ENCODE measurements around the gene CPZ. TPM values are rescaled to one million over a fixed set of nuclear protein-coding genes. Genes with fewer than 3 reads are reported as not detected.
"Not testable (repeated sequence)": the region's sequence is repeated elsewhere in the genome, so short reads cannot be mapped to it uniquely, and the experiment has no call there.

Gene CPZ
- total RNA-seq, 1 donor from 2014 or later: 32.8 TPM

DNA sequence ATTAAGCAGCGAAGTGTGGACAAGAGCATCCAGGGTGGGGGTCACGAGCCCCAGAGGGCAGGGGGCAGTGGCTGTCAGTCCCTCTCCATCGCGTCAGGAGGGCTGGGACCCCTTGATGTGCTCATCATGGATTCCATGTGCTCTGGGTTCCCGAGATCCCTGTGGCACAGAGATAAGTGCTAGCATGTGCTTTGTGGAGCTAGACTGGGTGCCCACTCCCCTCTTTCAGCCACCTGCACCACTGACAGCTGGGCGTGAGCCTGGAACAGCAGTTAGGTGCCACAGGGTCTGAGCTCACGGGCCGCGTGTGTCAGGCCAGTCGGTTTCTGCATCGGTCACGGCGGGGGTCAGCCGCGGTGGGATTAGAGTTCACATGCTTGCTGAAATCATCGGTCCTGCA is 24.3 kb downstream of the CPZ start:
- Mint-ChIP-seq H3K27me3 (ENCODE audit: low read depth) (no peaks in the 10 kb centered on the region), H3K9me3 (no peaks in the 10 kb centered on the region), H3K27ac (no peak overlapping the region), H3K4me3 (no peak overlapping the region), H3K4me1 (peaks cover 7% of the 10 kb centered on the region), H3K36me3 (peaks cover 4% of the 10 kb centered on the region)
- TF ChIP-seq, protein P1, sequence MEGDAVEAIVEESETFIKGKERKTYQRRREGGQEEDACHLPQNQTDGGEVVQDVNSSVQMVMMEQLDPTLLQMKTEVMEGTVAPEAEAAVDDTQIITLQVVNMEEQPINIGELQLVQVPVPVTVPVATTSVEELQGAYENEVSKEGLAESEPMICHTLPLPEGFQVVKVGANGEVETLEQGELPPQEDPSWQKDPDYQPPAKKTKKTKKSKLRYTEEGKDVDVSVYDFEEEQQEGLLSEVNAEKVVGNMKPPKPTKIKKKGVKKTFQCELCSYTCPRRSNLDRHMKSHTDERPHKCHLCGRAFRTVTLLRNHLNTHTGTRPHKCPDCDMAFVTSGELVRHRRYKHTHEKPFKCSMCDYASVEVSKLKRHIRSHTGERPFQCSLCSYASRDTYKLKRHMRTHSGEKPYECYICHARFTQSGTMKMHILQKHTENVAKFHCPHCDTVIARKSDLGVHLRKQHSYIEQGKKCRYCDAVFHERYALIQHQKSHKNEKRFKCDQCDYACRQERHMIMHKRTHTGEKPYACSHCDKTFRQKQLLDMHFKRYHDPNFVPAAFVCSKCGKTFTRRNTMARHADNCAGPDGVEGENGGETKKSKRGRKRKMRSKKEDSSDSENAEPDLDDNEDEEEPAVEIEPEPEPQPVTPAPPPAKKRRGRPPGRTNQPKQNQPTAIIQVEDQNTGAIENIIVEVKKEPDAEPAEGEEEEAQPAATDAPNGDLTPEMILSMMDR (IDR thresholded peaks at IDR 0.05; ENCODE audit: unreplicated experiment): no peak
- DNase-seq (ENCODE audit: low spot score in 2 of 2, unreplicated experiment in 2 of 2): no peak

DNA sequence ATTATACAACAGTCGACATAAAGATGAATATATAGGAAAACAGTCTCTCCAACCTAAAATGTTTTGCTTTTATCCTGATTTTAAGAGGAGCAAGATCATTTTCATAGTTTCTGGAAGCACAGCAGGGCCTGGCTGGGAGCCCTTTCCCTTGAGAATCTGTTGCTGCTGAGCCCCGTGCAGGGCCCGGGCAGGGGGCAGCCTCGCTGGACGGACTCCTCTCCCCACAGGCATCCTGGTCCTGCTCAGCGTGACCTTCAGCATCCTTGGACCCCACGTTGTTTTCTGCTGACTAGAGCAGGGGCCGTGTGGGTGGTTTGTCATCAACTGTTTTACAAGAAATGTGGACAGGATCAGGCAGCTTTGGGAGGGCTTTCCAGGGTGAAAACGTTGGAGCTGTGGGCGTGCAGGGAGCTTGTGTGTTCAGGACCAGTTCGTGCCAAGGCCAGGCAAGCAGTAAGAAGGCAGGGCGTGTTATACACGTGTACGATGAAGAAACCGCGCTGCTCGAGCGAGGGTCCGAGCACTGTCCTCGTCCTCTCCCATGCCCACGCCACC is 25.0 kb downstream of the CPZ start:
- Mint-ChIP-seq H3K27me3 (ENCODE audit: low read depth) (no peaks in the 10 kb centered on the region), H3K36me3 (peaks cover 4% of the 10 kb centered on the region), H3K27ac (no peak overlapping the region), H3K4me3 (no peak overlapping the region), H3K4me1 (peaks cover 7% of the 10 kb centered on the region), H3K9me3 (no peaks in the 10 kb centered on the region)
- TF ChIP-seq, protein P1 (IDR thresholded peaks at IDR 0.05; ENCODE audit: unreplicated experiment): no peak
- no peak for DNase-seq (ENCODE audit: low spot score in 2 of 2, unreplicated experiment in 2 of 2)

DNA sequence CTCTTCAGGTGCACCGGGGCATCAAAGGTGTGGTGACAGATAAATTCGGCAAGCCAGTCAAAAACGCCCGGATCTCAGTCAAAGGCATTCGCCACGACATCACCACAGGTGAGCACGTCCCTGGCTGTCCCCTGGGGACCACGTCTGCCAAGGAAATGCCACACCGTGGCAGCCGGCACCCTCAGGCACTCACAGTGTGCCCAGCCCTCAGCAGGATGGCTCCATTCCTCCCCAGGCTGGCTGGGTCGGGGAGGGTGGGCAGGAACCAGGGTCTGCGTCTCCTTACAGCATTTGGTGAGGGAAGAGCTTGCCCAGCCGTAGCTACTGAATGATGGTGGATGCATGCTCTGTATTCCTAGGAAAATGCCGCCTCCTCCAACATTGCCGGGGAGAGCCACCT is 25.9 kb downstream of the CPZ start:
- H3K36me3 Mint-ChIP-seq: peaks cover 4% of the 10 kb centered on the region
- no peak for DNase-seq (ENCODE audit: low spot score in 2 of 2, unreplicated experiment in 2 of 2)
- no peaks in the 10 kb centered on the region for H3K27me3 Mint-ChIP-seq (ENCODE audit: low read depth)
- H3K9me3 Mint-ChIP-seq: no peaks in the 10 kb centered on the region
- peaks cover 7% of the 10 kb centered on the region for H3K4me1 Mint-ChIP-seq
- H3K4me3 Mint-ChIP-seq: no peak overlapping the region
- H3K27ac Mint-ChIP-seq: no peak overlapping the region
- TF ChIP-seq, protein P1 (IDR thresholded peaks at IDR 0.05; ENCODE audit: unreplicated experiment): no peak

DNA sequence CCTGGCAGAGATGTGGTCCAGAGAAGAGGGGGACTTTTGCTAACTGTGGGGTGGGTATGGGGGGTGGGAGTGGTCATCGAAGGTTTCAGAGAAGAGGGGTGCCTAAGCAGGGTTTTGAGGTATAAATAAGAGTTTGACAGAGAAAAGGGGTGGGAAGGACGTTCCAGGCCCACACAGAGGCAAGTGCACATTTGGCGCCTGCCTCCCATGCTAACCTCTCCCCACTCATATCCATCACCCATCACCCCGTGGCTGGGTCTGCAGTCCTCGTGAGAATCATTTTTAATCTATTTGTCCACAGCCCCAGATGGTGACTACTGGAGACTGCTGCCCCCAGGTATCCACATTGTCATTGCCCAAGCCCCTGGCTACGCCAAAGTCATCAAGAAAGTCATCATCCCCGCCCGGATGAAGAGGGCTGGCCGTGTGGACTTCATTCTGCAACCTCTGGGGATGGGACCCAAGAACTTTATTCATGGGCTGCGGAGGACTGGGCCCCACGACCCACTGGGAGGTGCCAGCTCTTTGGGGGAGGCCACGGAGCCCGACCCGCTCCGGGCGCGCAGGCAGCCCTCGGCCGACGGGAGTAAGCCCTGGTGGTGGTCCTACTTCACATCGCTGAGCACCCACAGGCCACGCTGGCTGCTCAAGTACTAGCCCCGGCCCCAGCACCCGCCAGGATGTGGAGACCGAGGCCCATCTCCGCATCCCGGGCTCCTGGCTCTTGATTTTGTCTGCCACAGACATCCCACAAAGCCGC is 26.6 kb downstream of the CPZ start:
- Mint-ChIP-seq H3K9me3 (no peaks in the 10 kb centered on the region), H3K4me1 (peaks cover 7% of the 10 kb centered on the region), H3K4me3 (no peak overlapping the region), H3K36me3 (peaks cover 4% of the 10 kb centered on the region), H3K27ac (no peak overlapping the region), H3K27me3 (ENCODE audit: low read depth) (no peaks in the 10 kb centered on the region)
- TF ChIP-seq, protein P1 (IDR thresholded peaks at IDR 0.05; ENCODE audit: unreplicated experiment): no peak
- DNase-seq (ENCODE audit: low spot score in 2 of 2, unreplicated experiment in 2 of 2): no peak

DNA sequence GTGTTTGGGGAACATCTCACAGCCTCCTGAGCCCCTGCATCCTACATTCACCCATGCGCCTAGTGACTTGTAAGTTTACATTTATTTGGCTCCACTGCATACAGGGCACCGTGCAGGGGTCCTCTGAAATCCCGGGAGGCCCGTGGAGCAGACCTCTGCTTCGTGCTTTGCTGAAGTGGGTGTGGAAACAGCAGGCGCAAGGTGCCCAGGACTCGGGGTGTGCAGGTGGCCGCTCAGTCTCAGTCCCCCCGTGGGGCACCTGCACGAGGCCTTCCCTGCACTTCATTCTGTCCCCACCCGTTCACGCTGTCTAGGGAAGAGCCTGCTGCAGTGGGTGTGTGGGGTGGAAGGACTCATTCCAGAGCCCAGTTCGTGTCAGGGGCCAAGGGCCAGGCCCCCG is 28.6 kb downstream of the CPZ start:
- H3K36me3 Mint-ChIP-seq; H3K27ac Mint-ChIP-seq; H3K27me3 Mint-ChIP-seq (ENCODE audit: low read depth); DNase-seq (ENCODE audit: low spot score in 2 of 2, unreplicated experiment in 2 of 2); H3K4me3 Mint-ChIP-seq; H3K4me1 Mint-ChIP-seq; H3K9me3 Mint-ChIP-seq: not testable (repeated sequence)

DNA sequence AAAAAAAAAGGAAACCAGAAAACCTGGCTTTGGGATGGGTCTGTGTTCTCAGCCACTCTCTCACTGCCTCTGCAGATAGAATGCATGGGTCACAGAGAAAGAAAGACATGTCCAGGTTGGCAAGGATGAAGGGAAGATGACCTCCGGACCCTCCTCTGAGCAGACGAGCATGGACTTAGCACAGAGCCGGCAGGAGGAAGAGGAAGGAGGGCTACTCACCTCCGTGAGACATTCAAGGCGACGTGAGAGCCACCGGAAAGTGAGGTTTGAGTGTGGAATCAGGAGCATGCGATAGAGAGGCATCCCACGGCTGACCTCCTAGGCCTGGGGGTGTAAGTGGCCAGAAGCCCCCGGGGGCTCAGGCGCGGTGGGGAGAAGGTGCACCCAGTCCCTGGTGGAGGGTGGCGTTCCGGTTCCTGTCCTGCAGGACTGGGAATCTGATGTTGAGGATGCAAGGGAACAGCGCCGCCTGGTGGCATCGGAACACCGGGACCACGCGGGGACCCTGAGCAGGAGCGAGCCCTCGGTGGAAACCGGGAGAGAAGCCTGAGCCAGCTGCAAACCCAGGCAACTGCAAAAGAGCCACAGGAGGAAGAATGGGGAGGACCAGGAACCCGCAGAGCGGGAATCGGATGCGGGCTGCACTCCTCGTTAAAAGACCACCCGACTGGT is 32.2 kb downstream of the CPZ start:
- H3K4me1 Mint-ChIP-seq; H3K4me3 Mint-ChIP-seq; DNase-seq (ENCODE audit: low spot score in 2 of 2, unreplicated experiment in 2 of 2); H3K9me3 Mint-ChIP-seq; H3K27me3 Mint-ChIP-seq (ENCODE audit: low read depth); H3K36me3 Mint-ChIP-seq; H3K27ac Mint-ChIP-seq: not testable (repeated sequence)

DNA sequence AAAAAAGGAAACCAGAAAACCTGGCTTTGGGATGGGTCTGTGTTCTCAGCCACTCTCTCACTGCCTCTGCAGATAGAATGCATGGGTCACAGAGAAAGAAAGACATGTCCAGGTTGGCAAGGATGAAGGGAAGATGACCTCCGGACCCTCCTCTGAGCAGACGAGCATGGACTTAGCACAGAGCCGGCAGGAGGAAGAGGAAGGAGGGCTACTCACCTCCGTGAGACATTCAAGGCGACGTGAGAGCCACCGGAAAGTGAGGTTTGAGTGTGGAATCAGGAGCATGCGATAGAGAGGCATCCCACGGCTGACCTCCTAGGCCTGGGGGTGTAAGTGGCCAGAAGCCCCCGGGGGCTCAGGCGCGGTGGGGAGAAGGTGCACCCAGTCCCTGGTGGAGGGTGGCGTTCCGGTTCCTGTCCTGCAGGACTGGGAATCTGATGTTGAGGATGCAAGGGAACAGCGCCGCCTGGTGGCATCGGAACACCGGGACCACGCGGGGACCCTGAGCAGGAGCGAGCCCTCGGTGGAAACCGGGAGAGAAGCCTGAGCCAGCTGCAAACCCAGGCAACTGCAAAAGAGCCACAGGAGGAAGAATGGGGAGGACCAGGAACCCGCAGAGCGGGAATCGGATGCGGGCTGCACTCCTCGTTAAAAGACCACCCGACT is 37.8 kb downstream of the CPZ start:
- H3K27me3 Mint-ChIP-seq (ENCODE audit: low read depth); H3K36me3 Mint-ChIP-seq; H3K9me3 Mint-ChIP-seq: not testable (repeated sequence)

DNA sequence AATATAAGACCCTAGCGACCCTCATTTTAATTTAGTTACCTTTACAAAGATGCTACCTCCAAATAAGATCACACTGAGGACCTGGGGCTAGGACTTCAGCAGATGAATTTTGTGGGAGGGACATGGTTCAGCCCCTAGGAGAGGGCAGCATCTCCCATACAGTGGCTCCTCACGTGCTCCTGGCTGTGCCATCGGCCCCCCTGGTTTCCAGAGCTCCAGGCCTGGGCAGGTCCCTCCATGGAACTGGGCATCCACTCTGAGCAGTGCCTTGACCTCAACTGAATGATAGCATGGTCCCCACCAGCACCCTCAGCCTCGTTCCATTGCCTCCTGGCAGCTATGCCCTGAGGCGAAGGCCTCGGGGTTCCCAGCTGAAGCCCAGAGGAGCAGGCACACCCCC is 39.3 kb downstream of the CPZ start:
- not testable (repeated sequence) for H3K27ac Mint-ChIP-seq; H3K9me3 Mint-ChIP-seq; H3K36me3 Mint-ChIP-seq; H3K4me1 Mint-ChIP-seq; H3K27me3 Mint-ChIP-seq (ENCODE audit: low read depth); DNase-seq (ENCODE audit: low spot score in 2 of 2, unreplicated experiment in 2 of 2); H3K4me3 Mint-ChIP-seq

More for the DNA sequence above, 37.8 kb downstream of the CPZ start:
- H3K4me1 Mint-ChIP-seq; H3K27ac Mint-ChIP-seq; DNase-seq (ENCODE audit: low spot score in 2 of 2, unreplicated experiment in 2 of 2); H3K4me3 Mint-ChIP-seq: not testable (repeated sequence)

DNA sequence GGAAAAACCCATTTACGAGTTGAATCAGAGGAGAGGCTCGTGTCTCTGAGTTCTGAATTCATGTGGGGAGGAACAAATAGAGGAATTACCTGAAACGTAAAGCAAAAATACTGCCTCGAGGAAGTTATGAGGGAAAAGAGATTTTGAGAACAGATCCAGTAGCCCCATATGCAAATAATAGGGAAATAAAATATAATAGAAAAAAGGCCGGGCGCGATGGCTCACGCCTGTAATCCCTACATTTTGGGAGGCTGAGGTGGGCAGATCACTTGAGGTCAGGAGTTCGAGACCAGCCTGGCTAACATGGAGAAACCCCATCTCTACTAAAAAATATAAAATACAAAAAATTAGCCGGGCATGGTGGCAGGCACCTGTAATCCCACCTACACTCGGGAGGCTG is 42.2 kb downstream of the CPZ start:
- not testable (repeated sequence) for H3K9me3 Mint-ChIP-seq; H3K27ac Mint-ChIP-seq; H3K4me1 Mint-ChIP-seq; H3K4me3 Mint-ChIP-seq; H3K36me3 Mint-ChIP-seq; DNase-seq (ENCODE audit: low spot score in 2 of 2, unreplicated experiment in 2 of 2)
- H3K27me3 Mint-ChIP-seq (ENCODE audit: low read depth): peaks cover 20% of the 10 kb centered on the region
